ENCODE measurements around the gene FAR2. TPM values are rescaled to one million over a fixed set of nuclear protein-coding genes. Genes with fewer than 3 reads are reported as not detected.
"Not testable (repeated sequence)": the region's sequence is repeated elsewhere in the genome, so short reads cannot be mapped to it uniquely, and the experiment has no call there.

Gene FAR2
- total RNA-seq, 2 experiments from 2014 or later = 2.2 to 4.4 TPM

GRCh38 chr12:29158115-29158763 lies 9.2 kb downstream of the FAR2 start:
- no peaks in the 10 kb centered on the region for H3K9me3 Mint-ChIP-seq
- CTCF ChIA-PET = interaction anchor here (1.7 kb wide), 1 partner anchor 18 kb away, joined by 4 read pairs; no protein-coding TSS in a partner anchor

GRCh38 chr12:29159661-29160060 lies 10.6 kb downstream of the FAR2 start:
- H3K27ac Mint-ChIP-seq = no peak overlapping the region
- no peaks in the 10 kb centered on the region for H3K27me3 Mint-ChIP-seq (ENCODE audit: low read depth)

More at GRCh38 chr12:29158115-29158763, 9.2 kb downstream of the FAR2 start:
- no peak overlapping the region for H3K27ac Mint-ChIP-seq
- peaks cover 19% of the 10 kb centered on the region for H3K4me1 Mint-ChIP-seq (ENCODE audit: low read depth)
- peaks cover 4% of the 10 kb centered on the region for H3K36me3 Mint-ChIP-seq (ENCODE audit: low read depth)
- intact Hi-C loops (cut with micrococcal nuclease) = no loop called here
- no peak overlapping the region for H3K4me3 Mint-ChIP-seq
- DNase-seq = no peak
- H3K27me3 Mint-ChIP-seq (ENCODE audit: low read depth) = no peaks in the 10 kb centered on the region

GRCh38 chr12:29160230-29160629 lies 11.2 kb downstream of the FAR2 start:
- Mint-ChIP-seq H3K4me3 (no peak overlapping the region), H3K36me3 (ENCODE audit: low read depth) (peaks cover 4% of the 10 kb centered on the region), H3K27ac (no peak overlapping the region), H3K27me3 (ENCODE audit: low read depth) (no peaks in the 10 kb centered on the region), H3K9me3 (no peaks in the 10 kb centered on the region), H3K4me1 (ENCODE audit: low read depth) (peaks cover 19% of the 10 kb centered on the region)
- intact Hi-C loops (cut with micrococcal nuclease) = loop anchor here (5.0 kb wide), 1 partner anchor 82 kb away; no protein-coding TSS in a partner anchor
- DNase-seq = peak; percentile 23
- CTCF ChIA-PET = no interaction called here

More at GRCh38 chr12:29159661-29160060, 10.6 kb downstream of the FAR2 start:
- Mint-ChIP-seq H3K9me3 (no peaks in the 10 kb centered on the region), H3K4me3 (no peak overlapping the region), H3K4me1 (ENCODE audit: low read depth) (peaks cover 19% of the 10 kb centered on the region), H3K36me3 (ENCODE audit: low read depth) (peaks cover 4% of the 10 kb centered on the region)
- no peak for DNase-seq
- CTCF ChIA-PET = interaction anchor here (0.8 to 1.7 kb wide), 2 partner anchors 12 to 17 kb away, joined by 3 to 4 read pairs; no protein-coding TSS in a partner anchor
- intact Hi-C loops (cut with micrococcal nuclease) = loop anchor here (5.0 kb wide), 1 partner anchor 83 kb away; no protein-coding TSS in a partner anchor

- intact Hi-C loops (cut with micrococcal nuclease) = loop anchor here (5.0 kb wide), 1 partner anchor 79 kb away; no protein-coding TSS in a partner anchor
- CTCF ChIA-PET = no interaction called here
- no peak for DNase-seq
- Mint-ChIP-seq H3K4me1 (ENCODE audit: low read depth) (peaks cover 19% of the 10 kb centered on the region), H3K36me3 (ENCODE audit: low read depth) (peaks cover 4% of the 10 kb centered on the region), H3K27ac (no peak overlapping the region), H3K27me3 (ENCODE audit: low read depth) (no peaks in the 10 kb centered on the region), H3K4me3 (no peak overlapping the region), H3K9me3 (no peaks in the 10 kb centered on the region)
Measured at GRCh38 chr12:29163146-29163545, 14.1 kb downstream of the FAR2 start.

- DNase-seq = no peak
- H3K36me3 Mint-ChIP-seq (ENCODE audit: low read depth) = peaks cover 3% of the 10 kb centered on the region
- CTCF ChIA-PET = no interaction called here
- no peak overlapping the region for H3K27ac Mint-ChIP-seq
- no peaks in the 10 kb centered on the region for H3K9me3 Mint-ChIP-seq
- peaks cover 13% of the 10 kb centered on the region for H3K4me1 Mint-ChIP-seq (ENCODE audit: low read depth)
- intact Hi-C loops (cut with micrococcal nuclease) = loop anchor here (5.0 kb wide), 2 partner anchors 78 to 888 kb away; no protein-coding TSS in a partner anchor
- no peaks in the 10 kb centered on the region for H3K27me3 Mint-ChIP-seq (ENCODE audit: low read depth)
- no peak overlapping the region for H3K4me3 Mint-ChIP-seq
Measured at GRCh38 chr12:29164477-29165393, 15.7 kb downstream of the FAR2 start.

GRCh38 chr12:29167445-29167844 lies 18.4 kb downstream of the FAR2 start:
- CTCF ChIA-PET = interaction anchor here (0.6 kb wide), 1 partner anchor 79 kb away, joined by 4 read pairs; no protein-coding TSS in a partner anchor
- H3K4me3 Mint-ChIP-seq = no peak overlapping the region
- peaks cover 2% of the 10 kb centered on the region for H3K36me3 Mint-ChIP-seq (ENCODE audit: low read depth)
- H3K4me1 Mint-ChIP-seq (ENCODE audit: low read depth) = peaks cover 3% of the 10 kb centered on the region
- DNase-seq = no peak
- H3K9me3 Mint-ChIP-seq = no peaks in the 10 kb centered on the region
- no peak overlapping the region for H3K27ac Mint-ChIP-seq
- intact Hi-C loops (cut with micrococcal nuclease) = loop anchor here (5.0 kb wide), 1 partner anchor 885 kb away; no protein-coding TSS in a partner anchor
- no peaks in the 10 kb centered on the region for H3K27me3 Mint-ChIP-seq (ENCODE audit: low read depth)

GRCh38 chr12:29167988-29168387 lies 18.9 kb downstream of the FAR2 start:
- H3K27me3 Mint-ChIP-seq (ENCODE audit: low read depth) = no peaks in the 10 kb centered on the region
- CTCF ChIA-PET = interaction anchor here (0.6 kb wide), 1 partner anchor 80 kb away, joined by 4 read pairs; no protein-coding TSS in a partner anchor
- no peak overlapping the region for H3K27ac Mint-ChIP-seq

GRCh38 chr12:29169978-29170377 lies 20.9 kb downstream of the FAR2 start:
- H3K36me3 Mint-ChIP-seq (ENCODE audit: low read depth); DNase-seq; H3K4me3 Mint-ChIP-seq; H3K9me3 Mint-ChIP-seq; H3K27me3 Mint-ChIP-seq (ENCODE audit: low read depth); H3K27ac Mint-ChIP-seq; CTCF ChIA-PET; H3K4me1 Mint-ChIP-seq (ENCODE audit: low read depth): not testable (repeated sequence)
- intact Hi-C loops (cut with micrococcal nuclease) = loop anchor here (5.0 kb wide), 1 partner anchor 882 kb away; no protein-coding TSS in a partner anchor

More at GRCh38 chr12:29167988-29168387, 18.9 kb downstream of the FAR2 start:
- Mint-ChIP-seq H3K9me3 (no peaks in the 10 kb centered on the region), H3K4me3 (no peak overlapping the region), H3K36me3 (ENCODE audit: low read depth) (peaks cover 2% of the 10 kb centered on the region), H3K4me1 (ENCODE audit: low read depth) (peaks cover 3% of the 10 kb centered on the region)
- intact Hi-C loops (cut with micrococcal nuclease) = loop anchor here (5.0 kb wide), 1 partner anchor 884 kb away; no protein-coding TSS in a partner anchor
- DNase-seq = no peak

- H3K4me1 Mint-ChIP-seq (ENCODE audit: low read depth); intact Hi-C loops (cut with micrococcal nuclease); H3K9me3 Mint-ChIP-seq; DNase-seq; H3K4me3 Mint-ChIP-seq; H3K27me3 Mint-ChIP-seq (ENCODE audit: low read depth); H3K27ac Mint-ChIP-seq; H3K36me3 Mint-ChIP-seq (ENCODE audit: low read depth); CTCF ChIA-PET: not testable (repeated sequence)
Measured at GRCh38 chr12:29170478-29171084, 21.5 kb downstream of the FAR2 start.

GRCh38 chr12:29171421-29172258 lies 22.6 kb downstream of the FAR2 start:
- Mint-ChIP-seq H3K36me3 (ENCODE audit: low read depth) (peaks cover 2% of the 10 kb centered on the region), H3K9me3 (no peaks in the 10 kb centered on the region), H3K4me3 (no peak overlapping the region), H3K4me1 (ENCODE audit: low read depth) (peaks cover 3% of the 10 kb centered on the region), H3K27ac (no peak overlapping the region), H3K27me3 (ENCODE audit: low read depth) (no peaks in the 10 kb centered on the region)
- intact Hi-C loops (cut with micrococcal nuclease) = no loop called here
- CTCF ChIA-PET = no interaction called here
- no peak for DNase-seq

GRCh38 chr12:29176941-29177340 lies 27.9 kb downstream of the FAR2 start:
- CTCF ChIA-PET = no interaction called here
- peaks cover 3% of the 10 kb centered on the region for H3K4me1 Mint-ChIP-seq (ENCODE audit: low read depth)
- no peaks in the 10 kb centered on the region for H3K36me3 Mint-ChIP-seq (ENCODE audit: low read depth)
- no peaks in the 10 kb centered on the region for H3K27me3 Mint-ChIP-seq (ENCODE audit: low read depth)
- no peak overlapping the region for H3K27ac Mint-ChIP-seq
- DNase-seq = no peak
- H3K9me3 Mint-ChIP-seq = no peaks in the 10 kb centered on the region
- intact Hi-C loops (cut with micrococcal nuclease) = no loop called here
- no peak overlapping the region for H3K4me3 Mint-ChIP-seq
